Testis (tissue), 2 donors: ENCODE measurements around the gene APOA4.

Source experiments
- POLR2A ChIP-seq: fragments of 450-650 bp; IDR thresholded peaks from one replicate; pipeline ENCODE4 v1.6.1; 2017; ENCODE audit warnings: antibody characterized with exemption, mild to moderate bottlenecking, moderate library complexity
- TF ChIP-seq, protein P1 (sequence below), 3 experiments: fragments of 450-650 bp in 2 of 3; fragments of 200-600 bp in 1 of 3; sonication (generic) in 1 of 3; IDR thresholded peaks; one replicate each; pipeline ENCODE4 v1.5.1; 2016 to 2019; ENCODE audit warnings: antibody characterized with exemption in 3 of 3, mild to moderate bottlenecking in 2 of 3, moderate library complexity in 1 of 3

DNA sequence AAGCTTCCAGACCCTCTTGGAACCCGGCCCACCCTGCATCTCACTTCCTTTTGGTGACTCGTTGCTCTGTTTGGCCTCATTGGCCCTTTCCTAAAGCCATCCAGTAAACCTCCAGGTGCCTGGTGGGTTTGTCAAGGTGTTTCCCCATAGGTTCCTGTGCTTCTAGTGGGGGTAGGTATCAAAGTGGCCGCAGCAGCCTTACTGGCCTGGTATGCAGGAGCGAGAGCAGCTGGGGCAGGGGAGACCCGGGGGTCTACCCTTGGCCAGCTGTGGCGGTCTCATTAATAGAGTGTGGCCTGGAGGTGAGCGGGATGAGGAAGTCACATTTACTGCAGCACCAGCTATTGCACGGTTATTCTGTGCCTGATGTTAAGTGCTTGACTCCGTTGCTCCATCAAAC, 4.1 kb downstream of the APOA4 start:
- TF ChIP-seq, protein P1, sequence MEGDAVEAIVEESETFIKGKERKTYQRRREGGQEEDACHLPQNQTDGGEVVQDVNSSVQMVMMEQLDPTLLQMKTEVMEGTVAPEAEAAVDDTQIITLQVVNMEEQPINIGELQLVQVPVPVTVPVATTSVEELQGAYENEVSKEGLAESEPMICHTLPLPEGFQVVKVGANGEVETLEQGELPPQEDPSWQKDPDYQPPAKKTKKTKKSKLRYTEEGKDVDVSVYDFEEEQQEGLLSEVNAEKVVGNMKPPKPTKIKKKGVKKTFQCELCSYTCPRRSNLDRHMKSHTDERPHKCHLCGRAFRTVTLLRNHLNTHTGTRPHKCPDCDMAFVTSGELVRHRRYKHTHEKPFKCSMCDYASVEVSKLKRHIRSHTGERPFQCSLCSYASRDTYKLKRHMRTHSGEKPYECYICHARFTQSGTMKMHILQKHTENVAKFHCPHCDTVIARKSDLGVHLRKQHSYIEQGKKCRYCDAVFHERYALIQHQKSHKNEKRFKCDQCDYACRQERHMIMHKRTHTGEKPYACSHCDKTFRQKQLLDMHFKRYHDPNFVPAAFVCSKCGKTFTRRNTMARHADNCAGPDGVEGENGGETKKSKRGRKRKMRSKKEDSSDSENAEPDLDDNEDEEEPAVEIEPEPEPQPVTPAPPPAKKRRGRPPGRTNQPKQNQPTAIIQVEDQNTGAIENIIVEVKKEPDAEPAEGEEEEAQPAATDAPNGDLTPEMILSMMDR (IDR thresholded peaks at IDR 0.05): no peak
- TF ChIP-seq POLR2A: no peak
